Ovary (tissue), 9 donors: ENCODE results near the gene ME2. TPM values are rescaled to one million over a fixed set of nuclear protein-coding genes. Genes with fewer than 3 reads are reported as not detected.

Experiments used
- DNase-seq, 5 donors: peaks; one replicate each; pipeline ENCODE4 v3.0.0-alpha.2; 2019 to 2020
- H3K27ac ChIP-seq, 2 donors: fragments of 200-600 bp; one replicate each; pipeline versions ENCODE4 v1.5.1 to v1.8.0; 2019 to 2022
- H3K27me3 ChIP-seq: fragments of 200-600 bp; one replicate; pipeline ENCODE4 v1.8.0; 2022
- H3K36me3 ChIP-seq: fragments of 200-600 bp; sonication (generic); one replicate; pipeline ENCODE4 v1.5.1; 2019
- H3K4me1 ChIP-seq: one replicate; pipeline ENCODE4 v1.8.1; 2013; ENCODE audit warnings: mild to moderate bottlenecking, moderate library complexity; ENCODE audit not compliant: insufficient read depth
- H3K4me3 ChIP-seq: fragments of 200-600 bp; sonication (generic); one replicate; pipeline ENCODE4 v1.5.1; 2017
- H3K9me3 ChIP-seq, 2 donors: fragments of 200-600 bp in 1 of 2; sonication (generic) in 1 of 2; one replicate each; pipeline versions ENCODE4 v1.5.1 to v1.8.1; 2013 to 2019; ENCODE audit warnings: mild to moderate bottlenecking in 1 of 2, moderate library complexity in 1 of 2
- EP300 ChIP-seq: sonication (generic); formaldehyde crosslinking; IDR thresholded peaks from one replicate; pipeline ENCODE4 v1.6.1; 2017; ENCODE audit warnings: antibody characterized with exemption
- POLR2A ChIP-seq: fragments of 450-650 bp; IDR thresholded peaks from one replicate; pipeline ENCODE4 v1.6.1; 2017; ENCODE audit warnings: antibody characterized with exemption, mild to moderate bottlenecking, moderate library complexity
- WGBS, 3 donors: extraction: QIAGEN DNeasy Blood & Tissue Kit in 1 of 3; methylation state at CpG; one replicate each; pipeline versions ENCODE4 v1.1.5 to v1.1.7; 2013 to 2017; 5-methylcytosine and 5-hydroxymethylcytosine counted together
- intact Hi-C, 4 donors: fragments of 100-400 bp; cut with DNase I; formaldehyde crosslinking; loops; one replicate each; pipeline versions ENCODE4 v1.11.0 to v1.15.1; 2022 to 2023
- polyA plus RNA-seq, 2 donors: library from polyadenylated mRNA; stranded (reverse); fragments of 200-250 nt in 1 of 2; fragments of 350-450 nt in 1 of 2; fragmentation: Illumina TruSeq in 1 of 2; extraction: RNeasy Lipid Tissue Mini Kit (QIAGEN cat#74804) in 1 of 2; gene quantifications; one replicate each; pipeline ENCODE4 v1.2.3, GENCODE V29; 2013 to 2014
- total RNA-seq, 7 donors: library from RNA; depleted of rRNA in 2 of 7; stranded (reverse); fragments of >200 nt in 2 of 7; fragmentation: NEBNext Ultra II Directional in 3 of 7; extraction: Animal tissue kit (Norgen Biotek cat#: 25700) in 3 of 7; gene quantifications; one replicate each; pipeline versions ENCODE4 v1.1.0 to v1.2.4, GENCODE V29; 2016 to 2023
- TF ChIP-seq, protein P1 (sequence below), 3 donors: fragments of 450-650 bp in 2 of 3; fragments of 200-600 bp in 1 of 3; IDR thresholded peaks; one replicate each; pipeline versions ENCODE4 v1.5.1 to v1.8.0; 2016 to 2022; ENCODE audit warnings: antibody characterized with exemption in 3 of 3, mild to moderate bottlenecking in 1 of 3
- donor health status: DM: no; HTN: no; CAD: no; lungs with moderate emphysema.
- donor health status: DM: no; HTN: no; CAD: no.
- donor health status: Bipolar disorder and iron deficiency.
- donor health status: DM: yes; HTN: yes; CAD: no.
- donor health status: DM: no; HTN: no; CAD: no.
- donor health status: DM: yes; HTN: yes; CAD: no.

Gene ME2
- total and polyA plus RNA-seq, 9 donors, result 15.6 to 66.2 (median 31.8) TPM

DNA sequence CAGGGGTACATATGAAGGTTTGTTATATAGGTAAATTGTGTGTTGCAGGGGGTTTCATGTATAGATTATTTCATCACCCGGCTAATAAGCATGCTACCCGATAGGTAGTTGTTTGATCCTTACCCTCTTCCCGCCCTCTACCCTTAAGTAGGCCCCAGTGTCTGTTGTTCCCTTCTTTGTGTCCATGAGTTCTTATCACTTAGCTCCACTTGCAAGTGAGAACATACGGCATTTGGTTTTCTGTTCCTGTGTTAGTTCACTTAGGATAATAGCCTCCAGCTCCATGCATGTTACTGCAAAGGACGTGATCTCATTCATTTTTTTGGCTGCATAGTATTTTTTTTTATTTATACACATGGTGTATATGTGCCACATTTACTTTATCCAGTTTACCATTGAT lies 54.8 kb downstream of the ME2 start:
- TF ChIP-seq EP300 (no peak), POLR2A (no peak)
- TF ChIP-seq, protein P1, sequence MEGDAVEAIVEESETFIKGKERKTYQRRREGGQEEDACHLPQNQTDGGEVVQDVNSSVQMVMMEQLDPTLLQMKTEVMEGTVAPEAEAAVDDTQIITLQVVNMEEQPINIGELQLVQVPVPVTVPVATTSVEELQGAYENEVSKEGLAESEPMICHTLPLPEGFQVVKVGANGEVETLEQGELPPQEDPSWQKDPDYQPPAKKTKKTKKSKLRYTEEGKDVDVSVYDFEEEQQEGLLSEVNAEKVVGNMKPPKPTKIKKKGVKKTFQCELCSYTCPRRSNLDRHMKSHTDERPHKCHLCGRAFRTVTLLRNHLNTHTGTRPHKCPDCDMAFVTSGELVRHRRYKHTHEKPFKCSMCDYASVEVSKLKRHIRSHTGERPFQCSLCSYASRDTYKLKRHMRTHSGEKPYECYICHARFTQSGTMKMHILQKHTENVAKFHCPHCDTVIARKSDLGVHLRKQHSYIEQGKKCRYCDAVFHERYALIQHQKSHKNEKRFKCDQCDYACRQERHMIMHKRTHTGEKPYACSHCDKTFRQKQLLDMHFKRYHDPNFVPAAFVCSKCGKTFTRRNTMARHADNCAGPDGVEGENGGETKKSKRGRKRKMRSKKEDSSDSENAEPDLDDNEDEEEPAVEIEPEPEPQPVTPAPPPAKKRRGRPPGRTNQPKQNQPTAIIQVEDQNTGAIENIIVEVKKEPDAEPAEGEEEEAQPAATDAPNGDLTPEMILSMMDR (IDR thresholded peaks at IDR 0.05), result no peak
- Histone ChIP-seq H3K27me3 (no peaks in the 10 kb centered on the region), H3K9me3 (no peaks in the 10 kb centered on the region), H3K36me3 (no peaks in the 10 kb centered on the region), H3K27ac (no peak overlapping the region), H3K4me3 (no peak overlapping the region), H3K4me1 (no peaks in the 10 kb centered on the region)
- 97% methylated on average over 5 of the region's 5 CpGs for WGBS, 3 donors
- DNase-seq, result no peak
- intact Hi-C loops, result no loop called here

DNA sequence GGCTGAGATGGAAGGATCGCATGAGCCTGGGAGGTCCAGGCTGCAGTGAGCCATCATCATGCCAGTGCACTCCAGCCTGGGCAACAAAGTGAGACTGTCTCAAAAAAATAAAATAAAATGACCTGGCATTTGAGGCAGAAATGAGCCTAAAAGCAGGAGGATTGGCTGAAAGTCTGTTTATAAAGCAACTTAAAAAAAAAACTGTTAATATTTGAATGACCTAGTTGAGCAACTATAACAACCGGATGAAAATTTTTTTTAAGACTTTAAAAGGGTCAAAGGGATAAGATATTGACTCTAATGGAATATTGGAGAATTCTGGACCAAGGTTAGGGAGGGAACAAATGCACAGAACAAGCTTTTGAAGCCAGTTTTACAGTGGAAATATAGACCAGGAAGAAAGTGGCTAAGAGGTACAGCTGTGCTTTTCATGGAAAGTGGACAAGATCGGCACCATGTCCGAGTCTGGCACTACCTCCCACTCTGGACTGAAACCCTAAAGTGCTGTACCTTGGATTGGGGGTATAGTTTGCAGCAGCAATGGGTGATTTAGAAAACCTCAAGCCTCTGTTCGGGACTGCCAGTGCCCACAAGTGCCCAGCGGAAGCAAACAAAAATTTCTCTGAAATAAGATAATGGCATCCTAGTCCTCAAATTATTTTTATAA lies 55.8 kb downstream of the ME2 start:
- WGBS, 3 donors, result 93 to 97% (median 95%) methylated on average over 6 of the region's 6 CpGs
- H3K4me3 ChIP-seq, result no peak overlapping the region
- intact Hi-C loops, result no loop called here
- no peaks in the 10 kb centered on the region for H3K9me3 ChIP-seq
- TF ChIP-seq POLR2A (no peak), EP300 (no peak)
- TF ChIP-seq, protein P1 (IDR thresholded peaks at IDR 0.05), result no peak
- no peaks in the 10 kb centered on the region for H3K27me3 ChIP-seq
- H3K27ac ChIP-seq, result no peak overlapping the region
- no peaks in the 10 kb centered on the region for H3K4me1 ChIP-seq
- H3K36me3 ChIP-seq, result no peaks in the 10 kb centered on the region
- no peak for DNase-seq

DNA sequence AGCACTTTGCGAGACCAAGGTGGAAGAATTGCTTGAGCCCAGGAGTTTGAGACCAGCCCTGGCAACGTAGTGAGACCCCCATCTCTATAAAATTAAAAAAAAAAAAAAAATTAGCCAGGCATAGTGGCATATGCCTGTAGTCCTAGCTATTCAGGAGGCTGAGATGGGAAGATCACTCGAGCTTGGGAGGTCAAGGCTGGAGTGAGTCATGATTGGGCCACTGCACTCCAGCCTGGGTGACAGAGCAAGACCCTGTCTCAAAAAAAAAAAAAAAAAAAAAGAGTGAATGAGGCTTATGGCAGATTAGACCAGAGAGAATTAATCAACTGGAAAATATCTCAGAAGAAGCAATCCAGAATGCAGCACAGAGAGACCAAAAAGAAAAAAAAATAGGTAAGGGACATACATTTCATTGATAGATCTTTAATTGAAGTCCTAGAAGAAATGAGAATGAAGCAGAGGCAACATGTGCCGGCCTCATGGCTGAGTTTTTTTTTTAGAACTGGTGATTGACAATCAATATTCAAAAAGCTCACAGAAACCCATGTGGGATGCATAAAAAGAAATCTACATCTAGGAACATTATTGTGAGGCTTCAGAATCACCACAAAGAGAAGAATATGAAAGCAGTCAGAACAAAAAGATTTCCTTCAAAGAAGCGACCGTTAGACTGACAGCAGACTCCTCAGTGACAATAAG lies 56.7 kb downstream of the ME2 start:
- Histone ChIP-seq H3K9me3 (no peaks in the 10 kb centered on the region), H3K4me1 (no peaks in the 10 kb centered on the region), H3K27ac (no peak overlapping the region), H3K36me3 (no peaks in the 10 kb centered on the region), H3K4me3 (no peak overlapping the region), H3K27me3 (no peaks in the 10 kb centered on the region)
- TF ChIP-seq, protein P1 (IDR thresholded peaks at IDR 0.05), result no peak
- TF ChIP-seq EP300 (no peak), POLR2A (no peak)
- 94 to 96% (median 95%) methylated on average over 6 of the region's 6 CpGs for WGBS, 3 donors
- no peak for DNase-seq
- intact Hi-C loops, result no loop called here

DNA sequence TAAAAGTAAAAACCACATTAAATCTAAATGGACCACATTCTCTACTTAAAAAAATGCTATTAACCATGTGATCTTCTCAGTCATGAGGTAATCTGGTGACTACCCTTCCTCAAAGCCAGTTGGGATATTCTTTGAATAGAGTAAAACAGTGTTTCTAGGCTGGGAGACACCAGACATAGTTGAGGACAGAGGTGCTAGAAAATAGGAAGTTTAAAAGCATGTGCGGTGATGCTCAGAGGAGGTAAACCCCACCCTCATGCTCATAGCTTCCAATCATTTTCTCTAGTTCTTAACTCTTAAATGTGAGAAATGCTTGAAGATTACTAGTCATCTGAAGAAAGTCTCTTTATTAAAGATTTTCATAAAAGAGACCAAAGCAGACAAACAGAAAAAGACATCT lies 58.3 kb downstream of the ME2 start:
- intact Hi-C loops, result no loop called here
- Histone ChIP-seq H3K4me1 (no peaks in the 10 kb centered on the region), H3K27me3 (no peaks in the 10 kb centered on the region), H3K27ac (no peak overlapping the region), H3K9me3 (no peaks in the 10 kb centered on the region), H3K36me3 (no peaks in the 10 kb centered on the region), H3K4me3 (no peak overlapping the region)
- WGBS, 3 donors, result 94 to 96% (median 94%) methylated on average over 1 of the region's 1 CpG
- TF ChIP-seq, protein P1 (IDR thresholded peaks at IDR 0.05), result no peak
- TF ChIP-seq EP300 (no peak), POLR2A (no peak)
- DNase-seq, result no peak
